NCI-H748 (cell line): ENCODE measurements around the gene ZXDC.

ENCODE experiments used
- DNase-seq: peaks from one replicate; lab custom pipeline; 2025; ENCODE audit not compliant: unreplicated experiment; lab: John Stamatoyannopoulos, UW

ZXDC gene

DNA sequence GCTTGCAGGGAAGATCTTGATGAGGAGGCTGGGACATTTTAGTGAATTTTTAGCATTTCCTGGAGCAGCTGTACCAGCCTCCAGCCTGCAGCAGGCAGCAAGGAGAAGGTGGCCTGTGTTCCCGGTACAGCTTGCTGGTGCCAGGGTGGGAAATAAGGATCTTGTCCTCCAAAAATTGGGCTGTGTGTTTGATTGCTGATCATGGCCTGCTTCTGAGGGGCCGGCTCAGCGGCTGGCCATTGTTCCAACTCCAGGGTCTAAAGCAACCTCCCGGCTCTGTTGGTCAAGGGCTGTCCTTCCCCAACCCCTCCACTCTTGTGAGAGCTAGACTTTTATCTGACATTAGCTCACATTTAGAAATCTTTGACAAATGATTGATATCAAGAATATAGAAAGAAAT lies 75.9 kb downstream of the ZXDC start:
- no peak for DNase-seq

DNA sequence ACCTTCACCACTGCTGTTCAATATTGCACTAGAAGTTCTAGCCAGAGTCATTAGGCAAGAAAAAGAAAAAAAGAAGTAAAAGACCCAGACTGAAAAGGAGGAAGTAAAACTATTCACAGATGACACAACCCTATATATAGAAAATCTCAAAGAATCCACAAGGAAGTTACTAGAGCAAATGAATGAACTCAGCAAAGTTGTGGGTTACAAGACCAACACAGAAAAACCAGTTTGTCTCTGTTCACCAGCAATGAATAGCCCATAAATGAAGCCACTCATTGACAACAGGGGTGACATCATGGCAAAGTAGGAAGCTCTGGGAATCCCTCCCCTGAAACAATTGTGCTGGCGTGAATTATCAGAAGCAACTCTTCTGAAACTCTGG lies 76.3 kb downstream of the ZXDC start:
- DNase-seq = no peak

DNA sequence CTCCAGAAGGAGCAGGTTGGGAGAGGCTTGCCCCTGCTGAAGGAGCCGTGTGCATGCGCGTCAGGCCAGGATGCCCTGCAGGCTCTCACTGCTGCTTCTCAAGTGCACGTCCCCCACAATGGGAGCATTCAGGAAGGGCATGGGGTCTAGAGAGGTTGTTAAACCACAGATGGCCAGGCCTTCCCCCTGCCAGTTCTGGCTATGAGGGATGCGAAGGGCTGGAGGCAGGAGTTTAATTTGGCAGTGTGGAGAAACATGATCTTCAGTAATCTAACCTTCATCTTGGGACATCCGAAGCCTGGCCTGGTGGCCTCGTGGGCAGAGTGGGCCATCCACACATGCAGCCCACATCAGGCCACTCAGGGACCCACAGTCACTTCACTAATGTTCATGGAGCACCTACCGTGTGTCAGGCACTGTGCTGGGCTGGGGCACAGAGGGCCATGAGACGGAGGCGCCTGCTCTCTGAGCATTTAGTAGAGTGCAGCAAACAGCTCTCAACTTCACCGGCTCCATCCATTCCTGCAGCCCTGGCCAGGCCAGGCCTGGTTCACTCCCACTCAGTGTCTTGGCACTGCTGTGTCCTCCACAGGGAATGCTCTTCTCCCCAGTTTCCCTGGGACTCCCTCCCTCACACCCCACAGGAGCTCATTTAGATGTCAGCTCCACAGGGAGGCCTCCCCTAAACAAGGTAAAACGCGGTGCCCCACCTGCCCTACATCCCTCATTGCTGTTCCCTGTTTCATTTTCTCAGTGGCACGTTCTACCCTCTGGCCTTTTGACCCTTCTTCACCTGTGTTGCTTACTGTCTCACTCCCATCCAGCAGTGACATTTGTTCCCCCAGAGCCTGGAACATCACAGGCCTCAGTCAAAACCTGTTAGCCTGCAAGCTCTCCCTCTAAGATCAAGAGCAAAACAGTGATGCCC lies 77.0 kb downstream of the ZXDC start:
- DNase-seq = no peak

DNA sequence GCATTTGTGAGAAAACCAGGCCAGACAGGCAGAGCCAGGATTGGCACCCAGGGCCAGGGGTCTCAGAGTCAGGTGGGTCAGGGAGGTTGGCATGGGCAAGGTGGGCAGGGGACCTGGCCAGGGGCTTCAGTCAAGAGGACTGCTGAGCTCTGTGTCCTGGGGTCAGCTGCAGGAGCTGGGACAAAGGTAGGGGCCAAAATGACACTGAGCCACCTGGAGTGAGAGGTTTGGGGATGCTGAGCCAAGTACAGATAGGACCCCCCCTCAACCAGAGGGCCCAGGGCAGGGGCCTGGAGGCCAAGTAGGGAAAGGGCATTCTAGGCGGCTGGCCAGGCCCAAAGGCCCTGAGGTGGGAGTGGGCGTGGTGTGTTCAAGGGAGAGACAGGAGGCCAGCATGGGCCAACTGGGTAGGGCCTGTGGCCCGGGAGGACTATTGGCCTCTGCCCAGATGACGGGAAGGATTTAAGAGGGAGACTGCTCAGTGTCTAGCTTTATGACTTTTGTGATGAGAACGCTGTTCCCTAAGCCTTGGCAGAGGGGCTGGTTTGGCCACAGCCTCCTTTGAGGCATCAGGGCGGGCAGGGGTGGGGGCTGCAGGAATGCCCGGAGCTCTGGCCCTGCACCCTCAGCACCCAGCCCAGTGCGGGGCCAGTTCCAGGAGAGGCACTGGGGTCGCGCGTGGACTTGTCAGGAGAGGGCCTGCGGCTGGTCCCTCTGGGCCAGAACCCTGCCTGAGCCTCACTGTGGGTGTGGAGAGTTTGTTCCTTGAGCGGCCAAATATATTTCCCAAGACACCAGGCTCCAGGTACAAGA lies 77.9 kb downstream of the ZXDC start:
- DNase-seq = no peak

DNA sequence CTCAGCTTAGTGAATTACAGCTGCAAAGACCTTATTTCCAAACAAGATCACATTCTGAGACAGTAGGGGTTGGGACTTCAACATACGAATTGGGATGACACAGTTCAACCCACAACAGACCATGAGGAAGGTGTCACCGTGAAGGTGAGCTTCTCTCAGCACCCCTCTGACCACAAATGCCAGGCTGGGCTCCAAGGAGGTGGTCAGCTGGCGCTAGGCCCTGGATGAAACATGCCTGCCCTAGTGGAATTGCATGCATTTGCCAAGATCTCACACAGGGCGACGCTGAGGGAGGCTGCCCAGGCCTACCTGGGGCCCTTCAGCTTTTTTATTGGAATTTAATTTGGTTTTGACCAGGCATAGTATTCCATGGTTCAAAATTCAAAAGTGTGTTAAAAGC lies 79.2 kb downstream of the ZXDC start:
- DNase-seq = no peak

DNA sequence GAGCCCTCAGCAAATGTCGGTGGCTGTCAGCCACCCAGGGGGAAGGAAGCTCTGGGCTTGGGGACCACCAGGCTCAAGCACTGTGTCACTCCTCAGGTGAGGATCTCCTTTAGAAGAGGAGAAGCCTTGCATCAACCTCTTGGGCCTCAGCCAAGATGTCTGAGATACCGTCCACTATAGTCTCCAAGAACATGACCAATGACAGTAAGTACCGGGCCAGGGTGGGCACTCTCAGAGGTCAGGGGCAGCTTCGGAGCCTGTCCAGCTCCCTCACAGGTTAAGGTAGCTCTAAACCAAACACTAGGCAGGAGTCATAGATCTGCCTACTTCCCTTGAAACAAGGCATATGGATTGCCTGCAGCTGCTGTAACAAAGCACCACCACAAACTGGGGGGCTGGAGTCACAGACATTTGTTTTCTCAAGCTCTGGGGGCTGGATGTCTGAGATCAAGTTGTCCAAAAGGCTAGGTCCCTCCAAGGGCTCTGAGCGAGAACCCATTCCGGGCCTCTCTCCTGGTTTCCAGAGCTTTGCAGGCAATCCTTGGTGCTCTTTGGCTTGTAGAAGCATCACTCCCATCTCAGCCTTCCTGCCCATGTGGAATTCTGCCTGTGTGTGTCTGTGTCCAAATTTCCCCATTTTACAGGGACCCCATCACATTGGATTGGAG lies 79.7 kb downstream of the ZXDC start:
- no peak for DNase-seq

DNA sequence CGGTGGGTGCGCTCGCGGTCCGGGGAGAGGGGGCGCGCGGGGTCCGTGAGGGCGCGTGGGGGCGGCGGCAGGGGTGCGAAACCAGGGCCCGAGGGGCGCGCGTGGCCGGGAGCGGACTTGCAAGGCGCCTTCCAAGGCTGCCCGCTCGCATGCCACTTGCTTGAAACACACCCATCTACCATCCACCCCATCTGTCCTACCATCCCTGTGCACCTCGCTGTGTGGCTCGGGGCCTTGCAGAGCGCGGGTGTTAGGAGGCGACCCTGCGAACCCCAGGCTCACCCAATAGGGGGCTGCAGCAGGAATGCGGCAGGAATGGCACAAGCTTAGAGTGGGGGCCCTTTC lies 80.7 kb downstream of the ZXDC start:
- DNase-seq = no peak

DNA sequence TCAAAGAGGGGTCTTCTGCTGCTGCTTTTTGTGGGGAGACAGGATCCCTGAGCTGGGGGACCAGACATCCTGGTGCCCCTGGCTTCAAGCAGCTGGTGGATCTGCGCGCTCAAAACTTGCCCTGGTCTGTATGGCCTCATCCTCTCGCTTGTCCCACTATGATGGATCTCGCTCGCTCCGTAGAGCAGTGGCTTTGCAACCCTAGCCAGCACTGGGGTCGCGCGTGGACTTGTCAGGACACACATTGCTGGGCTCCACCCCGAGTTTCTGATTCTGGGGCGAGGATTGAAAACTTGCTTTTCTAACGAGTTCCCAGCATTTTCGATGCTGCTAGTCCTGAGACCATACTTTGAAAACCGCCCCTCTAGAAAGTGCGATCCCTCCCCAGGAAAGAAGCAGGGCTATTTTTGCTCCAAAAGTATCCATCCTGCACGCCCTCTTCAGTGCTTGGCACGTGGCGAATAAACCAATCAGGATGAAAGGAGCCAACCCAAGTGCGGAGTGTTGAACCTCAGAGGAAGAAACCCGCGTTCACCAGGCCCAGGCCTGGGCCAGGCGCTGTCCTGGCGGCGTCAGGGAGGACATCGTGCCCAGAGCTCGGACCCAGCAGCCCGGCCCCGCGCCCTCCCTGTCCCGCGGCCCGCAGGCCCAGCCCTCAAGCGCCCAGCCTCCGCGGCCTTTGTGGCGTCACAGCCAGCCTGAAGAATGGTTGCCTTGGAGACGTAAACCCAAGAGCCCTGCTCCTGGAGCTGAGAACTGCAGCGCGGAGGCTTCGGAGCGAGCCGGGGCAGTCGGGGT lies 81.3 kb downstream of the ZXDC start, which contains the start of gene CFAP100:
TSS of gene CFAP100 (plus strand) at position 731 of the 798 bp plus-strand sequence. CDS start 1,092 bp downstream, outside the sequence.
- DNase-seq = no peak

DNA sequence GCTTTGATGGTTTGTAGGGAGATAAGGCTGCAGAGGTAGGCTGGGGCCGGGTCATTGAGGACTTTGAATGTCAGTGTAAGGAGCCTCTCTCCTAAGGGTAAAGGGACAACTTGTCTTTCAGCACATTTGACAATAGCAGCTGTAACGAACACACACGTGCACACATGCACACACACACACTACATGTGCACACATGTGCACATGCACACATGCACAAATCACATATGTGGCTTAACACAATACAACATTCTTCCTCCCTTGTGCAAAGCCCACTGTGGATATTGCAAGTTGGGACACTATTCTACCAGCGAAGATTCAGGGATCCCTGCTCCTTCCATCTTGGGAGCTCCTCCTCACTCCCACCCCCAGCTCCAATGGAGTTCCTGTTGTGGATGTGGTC lies 82.1 kb downstream of the ZXDC start:
- DNase-seq = no peak

DNA sequence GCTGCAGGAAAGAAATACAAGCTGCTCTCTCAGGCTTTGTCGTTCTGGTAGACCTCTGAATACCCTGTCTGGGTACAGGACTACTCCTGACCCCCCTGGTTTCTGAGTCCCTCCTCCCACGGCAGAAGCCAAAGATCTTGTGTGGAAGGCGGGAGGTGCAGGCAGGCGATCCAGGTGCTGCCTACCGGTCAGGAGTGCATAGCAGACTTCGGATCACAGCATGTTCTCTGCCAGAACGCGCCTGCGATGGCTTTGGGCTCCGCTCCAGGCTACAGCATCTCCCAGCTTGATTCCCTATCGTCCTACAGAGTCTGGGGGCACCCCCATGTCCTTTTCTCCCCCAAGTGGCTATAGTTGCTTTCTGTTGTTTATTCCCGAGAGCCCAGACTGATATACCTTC lies 83.4 kb downstream of the ZXDC start:
- no peak for DNase-seq

DNA sequence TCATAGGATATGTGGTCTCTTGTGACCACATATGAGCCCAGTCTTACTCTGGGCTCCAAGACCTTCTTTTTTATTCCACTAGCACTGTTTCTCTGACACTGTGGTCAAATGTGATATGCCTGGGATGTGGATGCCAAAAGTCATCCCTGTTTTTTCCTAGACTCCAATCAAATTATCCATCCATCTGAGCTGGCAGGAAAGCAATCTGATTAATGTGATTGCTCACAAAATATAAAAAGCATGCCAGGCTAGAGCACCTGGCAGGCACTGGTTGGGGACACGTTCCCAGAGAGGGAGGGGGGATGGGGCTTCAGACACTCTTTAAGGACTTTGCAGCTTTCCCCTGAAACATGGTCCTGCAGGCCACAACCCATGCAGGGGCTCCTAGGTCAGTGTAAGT lies 84.1 kb downstream of the ZXDC start:
- no peak for DNase-seq

DNA sequence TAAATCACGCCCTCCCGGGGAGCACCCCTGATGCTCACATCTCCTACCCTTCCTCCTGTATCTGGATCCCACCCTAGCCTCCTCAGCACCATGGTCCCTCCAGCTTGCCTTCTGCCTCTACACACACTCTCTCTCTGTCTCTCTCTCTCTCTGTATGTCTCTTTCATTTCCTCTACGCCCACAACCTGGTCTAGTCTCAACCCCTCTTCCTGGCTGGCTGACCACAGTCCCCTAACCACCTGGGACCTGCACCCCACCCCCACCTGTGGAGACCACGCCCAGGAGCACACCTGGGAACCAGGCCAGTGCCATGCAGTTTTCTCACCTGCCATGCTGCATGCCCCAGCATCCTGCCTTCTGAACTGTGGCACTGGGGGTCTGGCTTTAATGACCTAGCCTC lies 84.9 kb downstream of the ZXDC start:
- no peak for DNase-seq

DNA sequence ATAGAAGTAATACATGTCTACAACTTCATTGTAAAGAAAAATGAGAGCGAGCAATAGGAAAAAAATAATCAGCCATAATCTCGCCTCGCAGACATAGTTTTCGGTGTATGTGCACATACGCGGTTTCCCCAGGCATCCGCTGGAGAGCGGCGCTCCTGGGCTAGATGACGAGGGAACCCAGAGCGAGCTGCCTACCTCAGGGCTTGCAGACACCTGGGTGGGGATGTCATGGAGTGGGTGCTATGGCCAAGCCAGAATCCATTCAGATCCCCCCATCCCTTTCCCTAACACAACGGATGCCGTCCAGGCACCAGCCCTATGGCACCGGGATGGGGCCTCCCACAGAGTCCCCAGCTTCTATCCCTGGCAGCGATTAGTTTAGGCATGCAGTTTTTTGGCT lies 85.5 kb downstream of the ZXDC start:
- no peak for DNase-seq

DNA sequence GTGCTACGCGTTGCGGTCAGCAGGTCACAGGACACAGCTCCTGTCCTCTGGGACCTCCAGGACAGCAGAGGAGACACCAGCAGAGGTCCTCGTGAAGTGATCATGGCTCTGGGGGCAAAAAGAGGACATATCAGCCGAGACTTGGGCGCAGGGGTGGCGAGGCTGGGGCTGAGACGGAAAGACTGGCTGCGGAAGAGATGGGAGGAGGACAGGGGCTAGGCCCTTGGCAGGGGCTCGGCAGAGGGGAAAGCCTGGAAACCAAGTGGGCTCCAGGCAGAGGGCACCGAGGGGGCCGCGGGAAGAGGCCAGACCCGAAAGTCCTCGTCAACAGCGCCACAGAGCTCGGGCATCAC lies 85.9 kb downstream of the ZXDC start:
- DNase-seq = no peak

DNA sequence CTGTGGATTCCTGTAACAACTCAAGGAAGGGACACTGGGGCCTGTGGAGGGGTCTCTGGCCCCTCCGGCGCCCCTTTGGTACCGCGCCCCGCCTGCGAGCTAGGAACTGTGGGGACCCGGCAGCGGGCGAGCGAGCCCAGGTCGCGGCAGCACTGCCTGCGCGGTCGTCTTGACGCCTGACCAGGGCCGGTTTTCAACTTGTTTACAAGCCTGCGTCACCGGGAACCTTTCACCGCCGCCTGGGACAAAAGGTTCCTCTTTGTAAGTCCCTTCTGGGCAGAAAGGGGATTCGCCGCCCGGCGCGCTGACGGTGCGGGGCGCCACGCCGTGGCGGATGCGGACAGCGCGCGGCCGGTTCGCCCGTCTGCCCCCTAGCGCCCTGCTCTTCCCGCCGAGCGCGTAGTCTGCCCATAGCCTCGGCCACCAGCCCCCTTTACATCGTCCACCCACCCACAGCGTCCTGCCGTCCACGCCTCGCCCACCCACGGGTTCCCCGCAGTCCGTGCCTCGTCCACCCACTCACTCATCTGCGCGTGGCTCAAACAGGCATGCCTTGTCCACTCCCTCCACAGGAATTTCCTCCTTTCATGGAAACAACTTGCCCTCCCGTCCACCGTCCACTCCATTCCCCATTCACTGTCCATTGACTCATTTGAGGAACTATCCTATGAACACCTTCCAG lies 86.4 kb downstream of the ZXDC start:
- peak; percentile 89 for DNase-seq
